Endodermal cell (in vitro differentiated cells): ENCODE results near the gene SELENOO. TPM values are rescaled to one million over a fixed set of nuclear protein-coding genes. Genes with fewer than 3 reads are reported as not detected.

Experiments
- DNase-seq: peaks from one replicate; pipeline ENCODE4 v3.0.0-alpha.2; 2017
- H3K27ac ChIP-seq: 2 replicates; pipeline ENCODE4 v1.5.1; 2013; ENCODE audit warnings: mild to moderate bottlenecking, low read depth, low read length, moderate library complexity
- H3K27me3 ChIP-seq: 2 replicates; pipeline ENCODE4 v1.6.1; 2013; ENCODE audit warnings: mild to moderate bottlenecking, low read length, moderate library complexity; ENCODE audit not compliant: insufficient read depth, control insufficient read depth, poor library complexity, severe bottlenecking
- H3K36me3 ChIP-seq: 2 replicates; pipeline ENCODE4 v1.7.0; 2013; ENCODE audit warnings: mild to moderate bottlenecking, low read length, moderate library complexity; ENCODE audit not compliant: control insufficient read depth, insufficient read depth
- H3K4me1 ChIP-seq: one replicate; pipeline ENCODE4 v1.7.0; 2013; ENCODE audit warnings: low read length; ENCODE audit not compliant: control insufficient read depth, insufficient read depth
- H3K4me3 ChIP-seq: 2 replicates; pipeline ENCODE4 v1.5.1; 2013; ENCODE audit warnings: mild to moderate bottlenecking, low read length, moderate library complexity
- H3K9ac ChIP-seq: 2 replicates; pipeline ENCODE4 v1.6.1; 2013; ENCODE audit warnings: mild to moderate bottlenecking, low read length, moderate library complexity; ENCODE audit not compliant: poor library complexity, severe bottlenecking; ENCODE audit errors: extremely low read depth
- H3K9me3 ChIP-seq: 2 replicates; pipeline ENCODE4 v1.6.1; 2013; ENCODE audit warnings: mild to moderate bottlenecking, low read length, moderate library complexity; ENCODE audit not compliant: control insufficient read depth
- H3K27ac Mint-ChIP-seq: 2 replicates; pipeline ENCODE4 v1.8.0; 2020; ENCODE audit warnings: mixed read lengths
- H3K27me3 Mint-ChIP-seq: 2 replicates; pipeline ENCODE4 v1.8.0; 2021; ENCODE audit warnings: mild to moderate bottlenecking, mixed read lengths; ENCODE audit not compliant: insufficient read depth
- H3K36me3 Mint-ChIP-seq: 2 replicates; pipeline ENCODE4 v1.8.0; 2020; ENCODE audit warnings: low read depth, mixed read lengths
- H3K4me1 Mint-ChIP-seq: 2 replicates; pipeline ENCODE4 v1.8.0; 2020; ENCODE audit warnings: mixed read lengths
- H3K4me3 Mint-ChIP-seq: 2 replicates; pipeline ENCODE4 v1.8.0; 2020; ENCODE audit warnings: mild to moderate bottlenecking, moderate library complexity, mixed read lengths
- H3K9me3 Mint-ChIP-seq: 2 replicates; pipeline ENCODE4 v1.8.0; 2020; ENCODE audit warnings: mild to moderate bottlenecking, mixed read lengths
- CTCF ChIP-seq: fragments of 200-600 bp; sonication (generic); conservative IDR thresholded peaks from 2 replicates; pipeline ENCODE4 v1.5.0; 2021; ENCODE audit warnings: antibody characterized with exemption, mild to moderate bottlenecking
- WGBS, 2 experiments: methylation state at CpG; one replicate each; pipeline versions ENCODE4 v1.1.5 to v1.1.7; 2013; ENCODE audit warnings: missing lambda C conversion rate in 2 of 2, mixed read lengths in 1 of 2; ENCODE audit not compliant: insufficient coverage in 1 of 2, insufficient read length in 1 of 2; 5-methylcytosine and 5-hydroxymethylcytosine counted together
- total RNA-seq, 2 donors: library from RNA; stranded (reverse); fragmentation: NEBNext Ultra II Directional in 1 of 2; extraction: Animal tissue kit (Norgen Biotek cat#: 25700) in 1 of 2; gene quantifications; 2 replicates in 1 of 2; 3 replicates in 1 of 2; pipeline ENCODE4 v1.2.1, GENCODE V29; 2021

SELENOO gene
- total RNA-seq, 2 donors from 2014 or later, result 22.2 to 22.9 TPM

GRCh38 chr22:50197856-50198623 is 2.8 kb upstream of the SELENOO start:
- H3K36me3 ChIP-seq, result peaks cover 19% of the 10 kb centered on the region
- peaks cover 2% of the 10 kb centered on the region for H3K9me3 ChIP-seq
- DNase-seq, result no peak
- no peak overlapping the region for H3K4me3 Mint-ChIP-seq
- peaks cover 6% of the 10 kb centered on the region for H3K4me1 ChIP-seq
- peaks cover 8% of the 10 kb centered on the region for H3K36me3 Mint-ChIP-seq
- 96 to 97% methylated on average over 37 to 60 of the region's 61 CpGs for WGBS, 2 experiments
- no peak for TF ChIP-seq CTCF
- peaks cover 3% of the 10 kb centered on the region for H3K27me3 Mint-ChIP-seq
- no peak overlapping the region for H3K27ac Mint-ChIP-seq
- H3K9ac ChIP-seq, result no peak overlapping the region
- H3K4me3 ChIP-seq, result no peak overlapping the region
- no peak overlapping the region for H3K27ac ChIP-seq
- peaks cover 9% of the 10 kb centered on the region for H3K4me1 Mint-ChIP-seq
- no peaks in the 10 kb centered on the region for H3K27me3 ChIP-seq
- H3K9me3 Mint-ChIP-seq, result peaks cover under 1% of the 10 kb centered on the region

GRCh38 chr22:50198624-50199017 is 2.2 kb upstream of the SELENOO start:
- peaks cover 14% of the 10 kb centered on the region for H3K36me3 Mint-ChIP-seq
- H3K4me1 Mint-ChIP-seq, result peaks cover 9% of the 10 kb centered on the region
- Histone ChIP-seq H3K27ac (no peak overlapping the region), H3K9ac (no peak overlapping the region), H3K9me3 (peaks cover 7% of the 10 kb centered on the region), H3K36me3 (peaks cover 24% of the 10 kb centered on the region), H3K4me3 (no peak overlapping the region), H3K4me1 (peaks cover 6% of the 10 kb centered on the region), H3K27me3 (no peaks in the 10 kb centered on the region)
- H3K9me3 Mint-ChIP-seq, result peaks cover 3% of the 10 kb centered on the region
- H3K27ac Mint-ChIP-seq, result no peak overlapping the region
- no peak for DNase-seq
- 95 to 96% methylated on average over 4 to 16 of the region's 16 CpGs for WGBS, 2 experiments
- TF ChIP-seq CTCF, result no peak
- no peak overlapping the region for H3K4me3 Mint-ChIP-seq
- H3K27me3 Mint-ChIP-seq, result peaks cover 3% of the 10 kb centered on the region

GRCh38 chr22:50199251-50199721 is 1.5 kb upstream of the SELENOO start:
- peaks cover 28% of the 10 kb centered on the region for H3K36me3 ChIP-seq
- peaks cover 6% of the 10 kb centered on the region for H3K4me1 ChIP-seq
- H3K27ac Mint-ChIP-seq, result peak overlapping the region; percentile 58
- peaks cover 9% of the 10 kb centered on the region for H3K4me1 Mint-ChIP-seq
- peak overlapping the region; percentile 83 for H3K4me3 ChIP-seq
- peaks cover 3% of the 10 kb centered on the region for H3K9me3 Mint-ChIP-seq
- peak overlapping the region; percentile 67 for H3K4me3 Mint-ChIP-seq
- peaks cover 3% of the 10 kb centered on the region for H3K27me3 Mint-ChIP-seq
- peak overlapping the region; percentile 25 for H3K9ac ChIP-seq
- H3K36me3 Mint-ChIP-seq, result peaks cover 19% of the 10 kb centered on the region
- no peak for DNase-seq
- H3K27me3 ChIP-seq, result no peaks in the 10 kb centered on the region
- 87 to 95% methylated on average over 14 to 18 of the region's 18 CpGs for WGBS, 2 experiments
- no peak overlapping the region for H3K27ac ChIP-seq
- no peak for TF ChIP-seq CTCF
- peaks cover 7% of the 10 kb centered on the region for H3K9me3 ChIP-seq
